K562 (cell line): ENCODE data around the gene GARIN5B. TPM values are rescaled to one million over a fixed set of nuclear protein-coding genes. Genes with fewer than 3 reads are reported as not detected.

ENCODE experiments used
- CREBBP ChIP-seq: IDR thresholded peaks from one replicate; pipeline ENCODE4 v1.6.1; 2012; ENCODE audit warnings: low read depth, mild to moderate bottlenecking, control low read depth, inconsistent platforms, low read length
- EGR1 ChIP-seq: fragments of 450-650 bp; conservative IDR thresholded peaks from 2 replicates; pipeline ENCODE4 v1.6.1; 2017; ENCODE audit warnings: mild to moderate bottlenecking
- LARP7 ChIP-seq: fragments of 450-650 bp; IDR thresholded peaks from 2 replicates; pipeline ENCODE4 v1.6.1; 2016
- MYNN ChIP-seq, 2 experiments: sonication (generic); formaldehyde crosslinking in 1 of 2; IDR thresholded peaks; 2 replicates each; pipeline versions ENCODE4 v1.5.0 to v1.6.1; 2016 to 2020; ENCODE audit warnings: antibody characterized with exemption in 1 of 2, missing genetic modification reagents in 1 of 2
- TBP ChIP-seq: optimal IDR thresholded peaks from 2 replicates; pipeline ENCODE3; 2011; ENCODE audit warnings: low read depth, low read length, improper control_type of control experiment
- THRAP3 ChIP-seq: fragments of 450-650 bp; IDR thresholded peaks from 2 replicates; pipeline ENCODE4 v1.6.1; 2016; ENCODE audit warnings: mild to moderate bottlenecking, inconsistent platforms, borderline replicate concordance
- XRCC3 ChIP-seq: fragments of 450-650 bp; IDR thresholded peaks from 2 replicates; pipeline ENCODE4 v1.6.1; 2017; ENCODE audit warnings: mild to moderate bottlenecking, moderate library complexity
- ZNF398 ChIP-seq: fragments of 250-450 bp; sonication (Bioruptor Pico); IDR thresholded peaks from 2 replicates; pipeline ENCODE4 v1.8.0; 2021; ENCODE audit warnings: moderate library complexity, mild to moderate bottlenecking, inconsistent platforms
- ZNF584 ChIP-seq: fragments of 200-800 bp; sonication (Bioruptor generic); IDR thresholded peaks from 2 replicates; pipeline ENCODE4 v1.6.1; 2016; ENCODE audit warnings: low read depth, mild to moderate bottlenecking, missing genetic modification characterization, missing compliant biosample characterization
- ZNF785 ChIP-seq: fragments of 250-450 bp; sonication (Bioruptor Pico); IDR thresholded peaks from 2 replicates; pipeline ENCODE4 v1.4.0; 2020; ENCODE audit warnings: mild to moderate bottlenecking
- polyA plus RNA-seq, 8 experiments: library from polyadenylated mRNA; depleted of rRNA in 4 of 8; stranded (reverse) in 5 of 8; unstranded in 3 of 8; fragments of >200 nt; fragmentation: Nextera tagmentation in 2 of 8; fragmentation: Illumina TruSeq in 1 of 8; extraction: Ambion mirVana in 2 of 8; extraction: Trizol in 1 of 8; gene quantifications; 2 replicates each; pipeline versions ENCODE4 v1.2.1 to v1.2.3, GENCODE V29; 2011 to 2014; ENCODE audit warnings: inconsistent platforms in 1 of 8, missing spikeins in 1 of 8
- total RNA-seq, 7 experiments: library from RNA; depleted of rRNA in 6 of 7; stranded (reverse); fragments of >200 nt in 6 of 7; fragmentation: Illumina TruSeq in 2 of 7; extraction: Trizol in 2 of 7; gene quantifications; 2 replicates each; pipeline versions ENCODE4 v1.2.1 to v1.2.3, GENCODE V29; 2011 to 2021; ENCODE audit warnings: low replicate concordance in 1 of 7
- TF ChIP-seq, protein P1 (sequence below): sonication (generic); formaldehyde crosslinking; IDR thresholded peaks from 2 replicates; pipeline ENCODE4 v1.8.0; 2023; ENCODE audit warnings: missing genetic modification reagents, mild to moderate bottlenecking, borderline replicate concordance
- TF ChIP-seq, protein P2 (sequence below): fragments of 250-450 bp; sonication (Bioruptor Pico); IDR thresholded peaks from 2 replicates; pipeline ENCODE4 v1.4.0; 2020; ENCODE audit warnings: mild to moderate bottlenecking, moderate library complexity, borderline replicate concordance
- TF ChIP-seq, protein P3 (sequence below): sonication (generic); formaldehyde crosslinking; IDR thresholded peaks from 2 replicates; pipeline ENCODE4 v1.8.0; 2022; ENCODE audit warnings: missing genetic modification reagents, mild to moderate bottlenecking, borderline replicate concordance

GARIN5B gene
- total and polyA plus RNA-seq, 9 of the 15 experiments (the other 6 are each of a cell fraction or from before 2014, with no cell fraction given) = not detected

GRCh38 chr19:55385724-55386492 lies 22.8 kb upstream of the GARIN5B start, which contains the start of gene RPL28 (continued):
- TF ChIP-seq, protein P1, sequence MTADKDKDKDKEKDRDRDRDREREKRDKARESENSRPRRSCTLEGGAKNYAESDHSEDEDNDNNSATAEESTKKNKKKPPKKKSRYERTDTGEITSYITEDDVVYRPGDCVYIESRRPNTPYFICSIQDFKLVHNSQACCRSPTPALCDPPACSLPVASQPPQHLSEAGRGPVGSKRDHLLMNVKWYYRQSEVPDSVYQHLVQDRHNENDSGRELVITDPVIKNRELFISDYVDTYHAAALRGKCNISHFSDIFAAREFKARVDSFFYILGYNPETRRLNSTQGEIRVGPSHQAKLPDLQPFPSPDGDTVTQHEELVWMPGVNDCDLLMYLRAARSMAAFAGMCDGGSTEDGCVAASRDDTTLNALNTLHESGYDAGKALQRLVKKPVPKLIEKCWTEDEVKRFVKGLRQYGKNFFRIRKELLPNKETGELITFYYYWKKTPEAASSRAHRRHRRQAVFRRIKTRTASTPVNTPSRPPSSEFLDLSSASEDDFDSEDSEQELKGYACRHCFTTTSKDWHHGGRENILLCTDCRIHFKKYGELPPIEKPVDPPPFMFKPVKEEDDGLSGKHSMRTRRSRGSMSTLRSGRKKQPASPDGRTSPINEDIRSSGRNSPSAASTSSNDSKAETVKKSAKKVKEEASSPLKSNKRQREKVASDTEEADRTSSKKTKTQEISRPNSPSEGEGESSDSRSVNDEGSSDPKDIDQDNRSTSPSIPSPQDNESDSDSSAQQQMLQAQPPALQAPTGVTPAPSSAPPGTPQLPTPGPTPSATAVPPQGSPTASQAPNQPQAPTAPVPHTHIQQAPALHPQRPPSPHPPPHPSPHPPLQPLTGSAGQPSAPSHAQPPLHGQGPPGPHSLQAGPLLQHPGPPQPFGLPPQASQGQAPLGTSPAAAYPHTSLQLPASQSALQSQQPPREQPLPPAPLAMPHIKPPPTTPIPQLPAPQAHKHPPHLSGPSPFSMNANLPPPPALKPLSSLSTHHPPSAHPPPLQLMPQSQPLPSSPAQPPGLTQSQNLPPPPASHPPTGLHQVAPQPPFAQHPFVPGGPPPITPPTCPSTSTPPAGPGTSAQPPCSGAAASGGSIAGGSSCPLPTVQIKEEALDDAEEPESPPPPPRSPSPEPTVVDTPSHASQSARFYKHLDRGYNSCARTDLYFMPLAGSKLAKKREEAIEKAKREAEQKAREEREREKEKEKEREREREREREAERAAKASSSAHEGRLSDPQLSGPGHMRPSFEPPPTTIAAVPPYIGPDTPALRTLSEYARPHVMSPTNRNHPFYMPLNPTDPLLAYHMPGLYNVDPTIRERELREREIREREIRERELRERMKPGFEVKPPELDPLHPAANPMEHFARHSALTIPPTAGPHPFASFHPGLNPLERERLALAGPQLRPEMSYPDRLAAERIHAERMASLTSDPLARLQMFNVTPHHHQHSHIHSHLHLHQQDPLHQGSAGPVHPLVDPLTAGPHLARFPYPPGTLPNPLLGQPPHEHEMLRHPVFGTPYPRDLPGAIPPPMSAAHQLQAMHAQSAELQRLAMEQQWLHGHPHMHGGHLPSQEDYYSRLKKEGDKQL = 0 out of 2 replicates have a peak, but pooled peaks have one; percentile 56
- no peak for TF ChIP-seq CREBBP
- TF ChIP-seq, protein P2, sequence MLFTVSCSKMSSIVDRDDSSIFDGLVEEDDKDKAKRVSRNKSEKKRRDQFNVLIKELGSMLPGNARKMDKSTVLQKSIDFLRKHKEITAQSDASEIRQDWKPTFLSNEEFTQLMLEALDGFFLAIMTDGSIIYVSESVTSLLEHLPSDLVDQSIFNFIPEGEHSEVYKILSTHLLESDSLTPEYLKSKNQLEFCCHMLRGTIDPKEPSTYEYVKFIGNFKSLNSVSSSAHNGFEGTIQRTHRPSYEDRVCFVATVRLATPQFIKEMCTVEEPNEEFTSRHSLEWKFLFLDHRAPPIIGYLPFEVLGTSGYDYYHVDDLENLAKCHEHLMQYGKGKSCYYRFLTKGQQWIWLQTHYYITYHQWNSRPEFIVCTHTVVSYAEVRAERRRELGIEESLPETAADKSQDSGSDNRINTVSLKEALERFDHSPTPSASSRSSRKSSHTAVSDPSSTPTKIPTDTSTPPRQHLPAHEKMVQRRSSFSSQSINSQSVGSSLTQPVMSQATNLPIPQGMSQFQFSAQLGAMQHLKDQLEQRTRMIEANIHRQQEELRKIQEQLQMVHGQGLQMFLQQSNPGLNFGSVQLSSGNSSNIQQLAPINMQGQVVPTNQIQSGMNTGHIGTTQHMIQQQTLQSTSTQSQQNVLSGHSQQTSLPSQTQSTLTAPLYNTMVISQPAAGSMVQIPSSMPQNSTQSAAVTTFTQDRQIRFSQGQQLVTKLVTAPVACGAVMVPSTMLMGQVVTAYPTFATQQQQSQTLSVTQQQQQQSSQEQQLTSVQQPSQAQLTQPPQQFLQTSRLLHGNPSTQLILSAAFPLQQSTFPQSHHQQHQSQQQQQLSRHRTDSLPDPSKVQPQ (CRISPR knock-in tag) = no peak
- TF ChIP-seq XRCC3 = no peak
- TF ChIP-seq THRAP3 = peak; percentile 56; the same call in 1 of the 2 replicates
- TF ChIP-seq TBP = peak; percentile 99
- TF ChIP-seq, protein P3, sequence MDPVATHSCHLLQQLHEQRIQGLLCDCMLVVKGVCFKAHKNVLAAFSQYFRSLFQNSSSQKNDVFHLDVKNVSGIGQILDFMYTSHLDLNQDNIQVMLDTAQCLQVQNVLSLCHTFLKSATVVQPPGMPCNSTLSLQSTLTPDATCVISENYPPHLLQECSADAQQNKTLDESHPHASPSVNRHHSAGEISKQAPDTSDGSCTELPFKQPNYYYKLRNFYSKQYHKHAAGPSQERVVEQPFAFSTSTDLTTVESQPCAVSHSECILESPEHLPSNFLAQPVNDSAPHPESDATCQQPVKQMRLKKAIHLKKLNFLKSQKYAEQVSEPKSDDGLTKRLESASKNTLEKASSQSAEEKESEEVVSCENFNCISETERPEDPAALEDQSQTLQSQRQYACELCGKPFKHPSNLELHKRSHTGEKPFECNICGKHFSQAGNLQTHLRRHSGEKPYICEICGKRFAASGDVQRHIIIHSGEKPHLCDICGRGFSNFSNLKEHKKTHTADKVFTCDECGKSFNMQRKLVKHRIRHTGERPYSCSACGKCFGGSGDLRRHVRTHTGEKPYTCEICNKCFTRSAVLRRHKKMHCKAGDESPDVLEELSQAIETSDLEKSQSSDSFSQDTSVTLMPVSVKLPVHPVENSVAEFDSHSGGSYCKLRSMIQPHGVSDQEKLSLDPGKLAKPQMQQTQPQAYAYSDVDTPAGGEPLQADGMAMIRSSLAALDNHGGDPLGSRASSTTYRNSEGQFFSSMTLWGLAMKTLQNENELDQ (CRISPR knock-in tag) = no peak
- no peak for TF ChIP-seq ZNF785
- no peak for TF ChIP-seq ZNF584 (CRISPR knock-in tag)
- TF ChIP-seq ZNF398 (CRISPR knock-in tag) = no peak
- no peak for TF ChIP-seq MYNN (IDR thresholded peaks at IDR 0.05)
- no peak for TF ChIP-seq MYNN (CRISPR knock-in tag; IDR thresholded peaks at IDR 0.05)
- no peak for TF ChIP-seq EGR1
- TF ChIP-seq LARP7 = no peak
